NCI-H2081 treated with DMSO at 0.1 percent for 48 hours (cell line): ENCODE data around the gene CAVIN3.

Experiments used
- DNase-seq: peaks from one replicate; lab custom pipeline; 2025; lab: John Stamatoyannopoulos, UW

Gene CAVIN3

GRCh38 chr11:6320411-6321155, at the start of gene CAVIN3:
CAVIN3 (minus strand) TSS chr11:6320501; CDS start chr11:6320476, 25 bp downstream.
- no peak for DNase-seq

- no peak for DNase-seq
Measured at GRCh38 chr11:6365659-6366058, 45.4 kb upstream of the CAVIN3 start.

- DNase-seq = no peak
Measured at GRCh38 chr11:6362873-6363678, 42.8 kb upstream of the CAVIN3 start.

- no peak for DNase-seq
Measured at GRCh38 chr11:6362185-6362872, 42.0 kb upstream of the CAVIN3 start.

- no peak for DNase-seq
Measured at GRCh38 chr11:6360183-6360582, 39.9 kb upstream of the CAVIN3 start.

GRCh38 chr11:6357222-6357621, 36.9 kb upstream of the CAVIN3 start:
- no peak for DNase-seq

GRCh38 chr11:6356503-6357055, 36.3 kb upstream of the CAVIN3 start:
- DNase-seq = no peak

GRCh38 chr11:6354651-6355485, 34.6 kb upstream of the CAVIN3 start:
- DNase-seq = no peak

- peak; percentile 63 for DNase-seq
Measured at GRCh38 chr11:6353367-6353987, 33.2 kb upstream of the CAVIN3 start.

GRCh38 chr11:6351782-6352382, 31.6 kb upstream of the CAVIN3 start:
- DNase-seq = no peak

- no peak for DNase-seq
Measured at GRCh38 chr11:6350486-6350885, 30.2 kb upstream of the CAVIN3 start.

- no peak for DNase-seq
Measured at GRCh38 chr11:6350043-6350442, 29.7 kb upstream of the CAVIN3 start.

GRCh38 chr11:6345366-6345765, 25.1 kb upstream of the CAVIN3 start:
- no peak for DNase-seq

GRCh38 chr11:6336293-6336692, 16.0 kb upstream of the CAVIN3 start:
- DNase-seq = no peak

GRCh38 chr11:6334806-6335205, 14.5 kb upstream of the CAVIN3 start:
- DNase-seq = no peak

GRCh38 chr11:6333095-6333494, 12.8 kb upstream of the CAVIN3 start:
- peak; percentile 14 for DNase-seq

GRCh38 chr11:6332066-6332465, 11.8 kb upstream of the CAVIN3 start:
- no peak for DNase-seq

GRCh38 chr11:6328321-6328720, 8.0 kb upstream of the CAVIN3 start:
- DNase-seq = no peak

- no peak for DNase-seq
Measured at GRCh38 chr11:6327806-6328205, 7.5 kb upstream of the CAVIN3 start.

GRCh38 chr11:6326985-6327384, 6.7 kb upstream of the CAVIN3 start:
- no peak for DNase-seq

GRCh38 chr11:6326303-6326702, 6.0 kb upstream of the CAVIN3 start:
- DNase-seq = no peak
